Glomerular endothelial cell (primary cell): Measurements from ENCODE around the gene DDOST. TPM values are rescaled to one million over a fixed set of nuclear protein-coding genes. Genes with fewer than 3 reads are reported as not detected.
"Not testable (repeated sequence)": the region's sequence is repeated elsewhere in the genome, so short reads cannot be mapped to it uniquely, and the experiment has no call there.

Experiments
- DNase-seq: peaks from one replicate; pipeline ENCODE4 v3.0.0-alpha.2; 2011; ENCODE audit warnings: low read depth, low spot score; ENCODE audit errors: extremely low read depth
- total RNA-seq: library from RNA; depleted of rRNA; stranded (reverse); fragments of >200 nt; gene quantifications from 2 replicates; pipeline ENCODE4 v1.2.3, GENCODE V29; 2015

Gene DDOST
- total RNA-seq, 1 donor from 2014 or later: 344 TPM

DNA sequence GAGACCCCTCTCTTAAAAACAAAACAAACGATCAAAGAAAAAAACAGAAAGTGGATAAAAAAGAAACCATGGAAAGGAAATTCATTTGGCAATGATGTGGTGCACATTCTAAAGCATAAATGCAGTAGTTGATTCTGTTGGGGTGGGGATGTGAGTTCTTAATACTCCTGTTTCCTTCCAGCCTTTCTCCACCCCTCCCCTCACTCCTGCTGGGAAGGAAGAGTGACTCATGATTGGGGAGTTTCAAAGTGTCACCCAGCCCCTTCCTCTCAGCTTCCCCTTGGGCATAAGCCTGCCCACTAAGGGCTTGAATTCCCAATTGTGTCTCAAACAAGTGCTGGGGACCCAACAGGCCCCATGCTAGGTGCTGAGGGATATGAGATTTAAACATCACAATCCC, 34.6 kb downstream of the DDOST start:
- DNase-seq: no peak

DNA sequence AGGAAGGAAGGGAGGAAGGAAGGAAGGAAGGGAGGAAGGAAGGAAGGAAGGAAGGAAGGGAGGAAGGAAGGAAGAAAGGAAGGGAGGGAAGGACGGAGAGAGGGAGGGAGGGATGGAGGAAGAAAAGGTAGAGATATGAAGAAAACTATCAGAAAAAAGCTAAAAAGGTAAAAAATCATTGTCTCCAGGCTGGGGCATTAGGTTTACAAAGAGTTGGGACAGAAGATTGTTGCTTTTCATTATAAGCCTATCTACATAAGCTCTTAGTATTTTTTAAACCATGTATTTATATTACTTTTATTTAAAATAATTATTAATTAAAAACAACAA, 35.1 kb downstream of the DDOST start:
- DNase-seq: no peak

DNA sequence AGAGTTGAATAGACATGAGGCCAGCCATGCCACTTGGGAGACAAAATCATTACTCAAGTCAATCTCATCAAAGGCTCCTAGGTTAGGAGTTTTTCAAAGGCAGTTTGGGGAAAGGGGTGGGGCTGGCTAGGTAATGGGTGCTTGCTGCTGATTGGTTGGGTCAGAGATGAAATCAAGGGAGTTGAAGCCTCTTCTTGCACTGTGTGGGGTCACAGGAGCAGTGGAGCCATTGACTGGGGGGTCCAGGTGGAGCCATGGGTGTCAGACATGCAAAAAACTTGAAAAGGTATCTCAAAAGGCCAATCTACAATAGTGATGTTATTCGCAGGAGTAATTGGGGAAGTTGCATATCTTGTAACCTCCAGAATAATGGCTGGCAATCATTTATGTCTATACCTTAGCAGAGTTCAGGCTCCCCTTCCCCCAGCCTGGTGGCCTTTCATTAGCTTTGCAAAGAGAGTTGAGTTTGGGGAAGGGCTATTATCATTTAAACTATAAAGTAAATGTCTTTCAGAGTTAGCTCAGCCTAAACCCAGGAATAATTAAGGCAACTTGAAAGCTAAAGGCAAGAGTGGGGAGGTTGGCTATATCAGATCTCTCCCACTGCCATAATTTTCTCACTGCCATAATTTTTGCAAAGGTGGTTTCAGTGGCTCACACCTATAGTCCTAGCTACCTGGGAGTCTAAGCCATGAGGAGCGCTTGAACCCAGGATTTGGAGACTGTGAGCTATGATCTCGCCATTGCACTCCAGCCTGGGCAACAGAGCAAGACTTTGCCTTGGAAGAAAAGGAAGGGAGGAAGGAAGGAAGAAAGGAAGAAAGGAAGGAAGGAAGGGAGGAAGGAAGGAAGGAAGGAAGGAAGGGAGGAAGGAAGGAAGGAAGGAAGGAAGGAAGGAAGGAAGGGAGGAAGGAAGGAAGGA, 35.7 kb downstream of the DDOST start:
- DNase-seq: no peak

DNA sequence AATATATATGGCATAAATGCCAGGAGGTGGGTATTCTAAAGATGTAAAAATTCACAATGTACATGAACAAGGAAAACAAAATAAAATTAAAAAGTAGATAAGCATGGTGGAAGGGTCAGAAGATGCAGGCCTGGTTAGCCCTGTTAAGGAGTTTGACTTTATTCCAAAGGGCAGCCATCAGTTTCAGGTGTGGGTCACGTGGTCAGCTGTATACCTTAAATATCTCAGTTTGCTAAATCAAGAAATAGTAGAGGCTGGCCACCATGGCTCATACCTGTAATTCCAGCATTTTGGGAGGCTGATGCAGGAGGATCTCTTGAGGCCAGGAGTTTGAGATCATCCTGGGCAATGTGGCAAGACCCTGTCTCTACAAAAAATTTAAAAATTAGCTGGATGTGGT, 36.5 kb downstream of the DDOST start:
- DNase-seq: no peak

DNA sequence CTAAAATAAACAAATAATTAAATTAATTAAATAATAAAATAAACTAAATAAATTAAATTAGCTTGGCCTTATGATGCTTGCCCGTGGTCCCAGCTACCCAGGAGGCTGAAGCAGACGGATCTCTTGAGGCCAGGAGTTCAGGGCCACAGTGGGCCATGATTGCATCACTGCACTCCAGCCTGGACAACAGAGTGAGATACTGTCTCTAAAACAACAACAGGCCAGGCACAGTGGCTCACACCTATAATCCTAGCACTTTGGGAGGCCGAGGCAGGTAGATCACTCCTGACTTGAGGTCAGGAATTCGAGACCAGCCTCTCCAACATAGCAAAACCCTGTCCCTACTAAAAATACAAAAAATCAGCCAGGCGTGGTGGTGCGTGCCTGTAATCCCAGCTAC, 40.2 kb downstream of the DDOST start:
- DNase-seq: no peak

DNA sequence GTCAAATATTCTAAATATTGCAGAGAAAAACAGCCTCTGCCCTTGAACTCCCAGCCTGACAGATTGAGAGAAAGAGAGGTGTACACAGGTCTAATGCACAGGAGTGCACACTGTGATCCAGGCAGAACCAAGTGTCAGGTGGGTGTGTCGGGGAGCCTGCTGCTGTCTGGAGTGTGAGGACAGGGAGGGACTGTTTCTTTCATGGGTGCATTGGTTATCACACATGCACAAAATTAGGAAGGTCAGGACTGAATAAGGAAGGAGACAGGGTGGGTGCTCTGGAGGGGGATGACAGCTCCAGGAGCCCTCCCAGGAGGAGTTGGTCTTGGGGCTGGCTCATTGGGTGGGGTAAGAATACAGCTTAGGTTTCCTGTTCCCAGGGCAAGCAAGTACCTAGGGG, 41.2 kb downstream of the DDOST start:
- DNase-seq: no peak

DNA sequence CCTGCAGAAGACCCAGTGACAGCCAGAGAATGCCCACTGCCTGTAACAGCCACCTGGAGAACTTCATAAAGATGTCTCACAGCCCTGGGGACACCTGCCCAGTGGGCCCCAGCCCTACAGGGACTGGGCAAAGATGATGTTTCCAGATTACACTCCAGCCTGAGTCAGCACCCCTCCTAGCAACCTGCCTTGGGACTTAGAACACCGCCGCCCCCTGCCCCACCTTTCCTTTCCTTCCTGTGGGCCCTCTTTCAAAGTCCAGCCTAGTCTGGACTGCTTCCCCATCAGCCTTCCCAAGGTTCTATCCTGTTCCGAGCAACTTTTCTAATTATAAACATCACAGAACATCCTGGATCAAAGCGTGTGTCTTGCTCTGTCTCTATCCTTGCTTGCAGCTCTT, 42.6 kb downstream of the DDOST start:
- DNase-seq: no peak

DNA sequence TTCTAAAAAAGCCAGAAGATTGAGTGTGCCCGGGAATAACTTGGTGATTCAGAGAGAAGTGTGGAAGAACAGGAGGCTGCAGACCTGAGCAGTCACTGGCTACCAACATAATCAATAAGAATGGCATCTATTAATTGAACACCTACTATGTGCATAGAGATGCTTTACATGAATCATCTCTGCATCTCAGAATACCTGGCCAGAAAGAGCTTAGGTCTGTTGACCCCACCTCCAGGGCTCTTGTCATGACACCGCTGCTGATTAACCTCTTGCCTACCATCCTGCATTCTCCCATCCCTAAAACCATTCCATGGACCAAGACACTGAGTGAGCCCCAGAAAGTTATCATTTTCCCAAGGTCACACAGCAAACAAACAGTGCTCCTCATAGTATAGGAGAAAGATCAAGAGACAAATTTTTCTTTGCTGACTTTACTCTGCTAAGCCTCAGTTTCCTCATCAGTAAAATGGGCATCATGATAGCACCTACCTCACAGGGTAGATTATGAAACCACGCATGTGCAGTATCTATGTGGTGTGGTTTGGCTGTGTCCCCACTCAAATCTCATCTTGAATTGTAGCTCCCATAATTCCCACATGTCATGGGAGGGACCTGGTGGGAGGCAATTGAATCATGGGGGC, 44.2 kb downstream of the DDOST start:
- DNase-seq: no peak

DNA sequence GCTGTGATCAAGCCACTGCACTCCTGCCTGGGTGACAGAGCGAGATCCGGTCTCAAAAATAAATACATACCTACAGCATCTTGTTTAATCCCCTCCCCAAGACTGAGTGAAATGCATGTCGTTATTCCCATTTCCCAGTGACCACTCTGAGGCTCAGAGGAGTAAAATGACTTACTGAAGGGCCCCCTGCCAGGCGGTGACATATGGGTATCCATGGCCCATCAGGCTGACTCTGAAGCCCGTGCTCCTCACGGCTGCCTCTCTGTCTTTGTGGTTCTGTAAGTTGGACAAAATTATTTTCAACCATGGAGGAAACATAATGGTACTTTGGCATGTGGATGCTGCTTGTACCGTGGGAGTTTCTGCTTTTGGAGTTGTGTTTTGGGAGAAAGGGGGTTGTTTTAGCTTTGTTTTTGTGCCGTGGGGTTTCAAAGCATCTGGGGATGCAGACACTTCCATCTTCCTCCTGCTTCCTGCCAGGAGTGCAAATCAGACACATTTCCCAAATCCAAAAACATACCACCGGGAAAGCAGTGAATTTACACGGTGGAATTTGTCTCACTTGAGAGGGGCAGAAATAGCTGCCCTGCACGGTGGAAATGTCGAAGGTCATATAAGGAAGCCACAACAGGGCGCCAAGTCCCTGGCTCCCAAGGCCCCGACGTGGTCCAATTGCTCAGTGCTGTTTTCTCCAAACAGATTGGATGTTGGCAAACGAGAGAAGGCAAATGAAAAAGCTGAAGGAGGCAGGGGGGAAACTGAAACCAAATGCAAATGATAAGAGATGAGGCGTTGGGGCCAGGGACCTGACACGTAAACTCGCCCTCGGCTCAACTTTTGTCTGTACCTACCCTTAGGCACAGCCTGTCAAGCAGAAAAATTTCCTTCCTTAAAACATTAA, 45.0 kb downstream of the DDOST start:
- no peak for DNase-seq

DNA sequence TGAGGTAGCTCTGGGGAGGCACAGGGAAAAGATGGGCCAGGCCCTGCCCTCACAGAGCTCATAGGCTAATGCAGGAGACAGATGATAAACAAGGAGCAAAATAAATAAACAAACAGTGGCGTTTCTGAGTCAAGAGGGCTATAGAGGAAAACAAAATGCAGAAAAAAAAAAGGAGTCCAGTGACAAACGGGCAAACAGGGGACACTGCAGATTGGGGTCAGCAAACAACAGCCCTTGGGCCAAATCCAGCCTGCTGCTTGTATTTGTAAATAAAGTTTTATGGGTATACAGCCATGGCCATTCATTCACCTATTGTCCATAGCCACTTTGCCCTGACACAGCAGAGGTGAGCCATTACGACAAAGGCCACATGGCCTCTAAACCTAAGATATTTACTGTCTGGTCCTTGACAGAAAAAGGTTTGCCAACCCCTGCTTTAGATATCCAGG, 47.0 kb downstream of the DDOST start:
- no peak for DNase-seq

DNA sequence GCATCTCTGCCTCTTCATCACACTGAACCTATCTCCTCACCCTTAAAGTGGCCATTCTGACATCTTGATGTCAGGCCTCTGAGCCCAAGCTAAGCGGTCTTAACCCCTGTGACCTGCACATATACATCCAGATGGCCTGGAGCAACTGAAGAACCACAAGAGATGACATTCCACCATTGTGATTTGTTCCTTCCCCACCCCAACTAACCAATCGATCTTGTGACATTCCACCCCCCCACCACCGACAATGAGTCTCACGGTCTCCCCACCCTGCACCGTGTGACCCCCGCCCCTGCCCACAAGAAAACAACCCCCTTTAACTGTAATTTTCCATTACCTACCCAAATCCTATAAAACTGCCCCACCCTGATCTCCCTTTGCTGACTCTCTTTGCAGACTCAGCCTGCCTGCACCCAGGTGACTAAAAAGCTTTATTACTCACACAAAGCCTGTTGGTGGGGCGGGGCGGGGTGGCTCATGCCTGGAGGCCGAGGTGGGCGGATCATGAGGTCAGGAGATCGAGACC, 48.9 kb downstream of the DDOST start:
- DNase-seq: no peak

DNA sequence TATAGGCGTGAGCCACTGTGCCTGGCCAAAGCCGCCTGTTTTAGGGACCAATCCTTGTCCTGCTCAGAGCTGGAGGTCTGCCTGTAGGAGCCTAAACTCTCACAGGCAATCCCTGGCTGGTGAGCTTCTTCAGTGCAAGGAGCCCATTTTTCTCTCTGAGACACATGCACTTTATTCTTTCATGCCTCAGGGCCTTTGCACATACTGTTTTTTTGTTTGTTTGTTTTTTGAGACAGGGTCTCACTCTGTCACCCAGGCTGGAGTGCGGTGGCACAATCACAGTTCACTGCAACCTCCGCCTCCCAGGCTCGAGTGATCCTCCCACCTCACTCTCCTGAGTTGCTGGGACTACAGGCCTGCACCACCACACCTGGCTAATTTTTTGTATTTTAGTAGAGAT, 49.5 kb downstream of the DDOST start:
- no peak for DNase-seq

DNA sequence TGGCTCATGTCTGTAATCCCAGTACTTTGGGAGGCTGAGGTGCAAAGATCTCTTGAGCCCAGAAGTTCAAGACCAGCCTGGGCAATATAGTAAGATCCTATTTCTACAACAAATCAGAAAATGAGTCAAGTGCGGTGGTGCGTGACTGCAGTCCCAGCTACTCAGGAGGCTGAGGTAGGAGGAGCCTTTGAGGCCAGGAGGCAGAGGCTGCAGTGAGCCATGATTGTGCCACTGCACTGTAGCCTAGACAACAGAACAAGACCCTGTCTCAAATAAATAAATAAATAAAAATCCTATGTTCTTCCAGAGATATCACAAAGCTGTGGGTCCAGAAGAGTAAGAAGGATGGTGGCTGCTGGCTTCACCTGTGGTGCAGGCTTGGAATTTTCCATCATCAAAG, 50.2 kb downstream of the DDOST start:
- DNase-seq: no peak

DNA sequence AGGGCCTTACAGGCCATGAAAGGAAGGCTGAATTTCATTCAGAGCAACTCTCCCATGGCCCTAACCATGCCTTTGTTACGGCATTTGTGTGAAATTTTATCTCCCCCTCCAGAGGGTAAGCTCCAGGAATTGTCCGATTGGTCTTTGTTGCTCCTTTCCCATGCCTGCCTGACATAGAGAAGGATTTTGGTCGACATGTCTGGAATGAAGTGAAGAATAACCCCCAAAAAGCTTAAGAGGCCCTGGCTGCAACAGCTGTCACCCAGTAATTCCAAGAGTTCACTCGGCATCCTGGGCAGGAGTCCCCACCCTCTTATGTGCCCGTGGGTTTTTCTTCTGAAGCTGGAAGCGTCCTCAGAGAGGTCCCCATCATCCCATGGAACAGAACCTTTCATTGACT, 51.6 kb downstream of the DDOST start:
- no peak for DNase-seq

DNA sequence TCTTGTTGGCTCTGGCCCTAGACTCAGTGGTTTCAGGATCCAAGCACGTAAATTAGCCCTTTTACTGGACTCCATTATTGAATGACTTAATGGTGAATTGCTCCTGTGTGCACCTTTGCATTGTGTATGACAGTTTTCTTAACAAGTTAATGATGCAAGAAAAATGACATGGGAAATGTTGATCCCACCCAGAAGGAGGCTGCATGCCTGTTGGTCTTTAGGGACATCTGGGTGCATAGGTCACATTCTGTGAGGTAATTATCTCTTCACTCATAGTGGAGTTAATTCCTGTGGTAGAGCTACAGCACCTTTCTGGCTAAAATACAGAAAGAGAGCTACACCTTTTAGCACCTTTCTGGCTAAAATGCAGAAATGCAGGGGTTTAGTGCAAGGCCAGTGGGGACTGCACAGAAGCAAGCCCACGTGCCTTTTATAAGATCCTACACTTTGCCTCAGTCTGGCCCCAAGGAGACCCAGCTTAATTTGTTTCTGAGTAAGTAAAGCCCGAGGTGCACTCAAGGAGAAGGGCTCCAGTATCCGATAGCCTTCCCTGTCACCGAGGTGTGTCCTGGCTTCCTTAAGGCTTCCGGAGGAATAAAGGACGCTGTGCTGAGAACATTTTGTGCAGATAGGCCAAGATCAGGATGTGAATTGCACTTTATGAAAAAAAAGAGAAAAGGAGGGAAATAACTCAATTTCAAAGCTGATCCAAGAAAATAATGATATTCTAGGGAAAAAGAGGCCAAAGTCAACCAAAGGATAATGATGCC, 54.2 kb downstream of the DDOST start:
- not testable (repeated sequence) for DNase-seq

DNA sequence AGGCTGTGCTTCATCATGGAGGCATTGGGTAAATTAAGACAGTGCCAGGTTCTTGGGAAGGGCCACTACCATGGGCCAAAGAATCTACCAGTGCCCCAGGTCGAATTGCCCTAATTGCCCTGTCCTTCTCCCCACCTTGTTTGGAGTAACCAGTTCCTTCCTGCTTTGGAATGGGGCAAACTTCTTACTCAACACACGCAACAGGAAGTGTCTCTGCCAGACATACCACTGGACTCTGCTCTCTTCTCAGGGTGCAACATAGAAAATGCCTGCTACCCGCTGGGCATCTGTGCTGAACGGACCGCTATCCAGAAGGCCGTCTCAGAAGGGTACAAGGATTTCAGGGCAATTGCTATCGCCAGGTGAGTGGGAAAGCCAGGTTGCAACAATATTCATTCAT, 56.5 kb downstream of the DDOST start:
- DNase-seq: no peak

DNA sequence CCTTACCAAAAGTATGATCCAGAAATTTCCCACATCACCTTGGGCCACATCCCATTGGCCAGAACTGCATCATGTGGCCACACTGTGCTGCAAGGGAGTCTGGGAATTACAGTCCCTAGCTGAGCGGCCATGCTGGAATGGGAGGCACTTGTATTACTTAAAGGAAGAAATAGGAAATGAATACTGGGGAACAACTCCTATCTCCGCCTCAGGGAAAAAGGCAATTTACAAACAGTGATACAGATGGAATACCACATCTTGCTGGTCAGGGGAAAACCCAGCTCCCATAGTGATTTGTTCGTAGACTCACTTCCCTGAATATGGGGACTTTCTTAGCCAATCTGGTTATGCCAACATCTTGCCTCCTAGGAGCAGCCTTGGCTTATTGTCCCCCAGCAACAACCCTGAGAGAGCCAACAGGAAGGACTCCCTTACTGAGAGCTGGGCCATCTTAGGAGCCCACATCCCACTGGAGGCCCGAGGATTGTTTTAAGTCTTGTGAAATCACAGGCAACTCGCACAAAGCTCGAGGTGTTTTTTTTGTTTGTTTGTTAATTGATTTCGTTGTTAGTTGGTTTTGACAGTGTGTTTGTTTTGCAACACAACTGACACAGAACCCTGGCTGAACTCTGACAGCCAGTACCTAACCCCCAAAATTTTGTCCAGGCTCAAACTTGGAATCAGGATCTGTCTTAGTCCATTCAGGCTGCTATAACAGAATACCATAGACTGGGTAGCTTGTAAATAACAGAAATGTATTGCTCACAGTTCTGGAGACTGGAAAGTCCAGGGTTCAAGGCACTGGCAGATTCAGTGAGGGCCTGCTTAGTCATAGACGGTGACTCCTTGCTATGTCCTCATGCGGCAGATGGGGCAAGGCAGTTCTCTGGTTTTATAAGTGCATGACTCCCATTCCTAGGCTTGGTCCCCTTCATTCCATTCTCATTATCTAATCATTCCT, 57.4 kb downstream of the DDOST start:
- DNase-seq: no peak

DNA sequence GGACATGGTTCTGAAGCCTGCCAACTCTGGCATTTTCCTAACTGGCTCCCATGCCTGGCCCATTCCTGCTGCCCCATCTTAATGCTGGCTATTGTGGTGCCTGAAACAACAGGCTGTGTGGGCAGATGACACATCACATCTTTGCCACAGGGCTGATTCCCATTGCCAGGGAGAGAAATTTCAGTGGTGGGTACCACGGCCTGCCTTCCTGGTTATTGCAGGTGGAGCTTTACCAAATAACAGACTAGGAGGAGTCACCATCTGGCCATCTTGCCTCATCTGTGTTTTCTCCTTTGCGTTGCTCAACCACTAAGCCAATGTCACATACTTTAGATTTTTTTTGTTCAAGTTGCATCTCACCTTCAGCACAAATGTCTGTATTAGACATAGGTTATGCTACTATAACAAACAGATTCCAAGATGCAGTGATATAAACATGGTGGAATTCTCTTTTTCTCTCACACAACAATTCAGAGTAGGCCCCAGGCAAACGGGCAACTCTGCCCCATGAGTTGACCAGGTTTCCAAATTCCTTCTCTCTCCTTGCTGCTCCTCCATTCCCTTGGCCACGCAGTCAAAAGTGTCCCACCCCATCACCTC, 58.2 kb downstream of the DDOST start:
- DNase-seq: no peak
